IPS-20b (cell line): ENCODE data around the gene CDH13.

Experiments used
- H3K27ac ChIP-seq: one replicate; pipeline ENCODE4 v1.5.1; 2013; ENCODE audit warnings: low read length
- H3K27me3 ChIP-seq: 2 replicates; pipeline ENCODE4 v1.6.1; 2013; ENCODE audit warnings: mild to moderate bottlenecking, low read length, inconsistent platforms; ENCODE audit not compliant: insufficient read depth
- H3K36me3 ChIP-seq: 2 replicates; pipeline ENCODE4 v1.6.1; 2013; ENCODE audit warnings: low read depth, mild to moderate bottlenecking, inconsistent platforms, low read length, moderate library complexity; ENCODE audit not compliant: insufficient read depth
- H3K4me1 ChIP-seq: 2 replicates; pipeline ENCODE4 v1.6.1; 2013; ENCODE audit warnings: mild to moderate bottlenecking, control low read depth, inconsistent platforms, low read length, moderate library complexity; ENCODE audit not compliant: insufficient read depth
- H3K4me3 ChIP-seq: 2 replicates; pipeline ENCODE4 v1.5.1; 2013; ENCODE audit warnings: mild to moderate bottlenecking, low read length, inconsistent platforms
- H3K9ac ChIP-seq: 2 replicates; pipeline ENCODE4 v1.6.1; 2013; ENCODE audit warnings: low read depth, mild to moderate bottlenecking, inconsistent platforms, low read length, moderate library complexity
- H3K9me3 ChIP-seq: 2 replicates; pipeline ENCODE4 v1.6.1; 2013; ENCODE audit warnings: mild to moderate bottlenecking, low read depth, low read length, inconsistent platforms; ENCODE audit not compliant: insufficient read depth

The CDH13 gene

GRCh38 chr16:82639666-82640336 lies 13.0 kb downstream of the CDH13 start:
- Histone ChIP-seq H3K27me3 (no peaks in the 10 kb centered on the region), H3K27ac (no peak overlapping the region), H3K4me1 (peaks cover 21% of the 10 kb centered on the region), H3K9ac (no peak overlapping the region), H3K4me3 (no peak overlapping the region), H3K36me3 (no peaks in the 10 kb centered on the region), H3K9me3 (no peaks in the 10 kb centered on the region)

GRCh38 chr16:82641336-82641984 lies 14.7 kb downstream of the CDH13 start:
- peaks cover 25% of the 10 kb centered on the region for H3K4me1 ChIP-seq
- no peak overlapping the region for H3K27ac ChIP-seq
- H3K4me3 ChIP-seq = no peak overlapping the region
- H3K27me3 ChIP-seq = no peaks in the 10 kb centered on the region
- no peak overlapping the region for H3K9ac ChIP-seq
- no peaks in the 10 kb centered on the region for H3K9me3 ChIP-seq
- no peaks in the 10 kb centered on the region for H3K36me3 ChIP-seq

- Histone ChIP-seq H3K4me3 (no peak overlapping the region), H3K9me3 (no peaks in the 10 kb centered on the region), H3K4me1 (peaks cover 25% of the 10 kb centered on the region), H3K27me3 (no peaks in the 10 kb centered on the region), H3K36me3 (no peaks in the 10 kb centered on the region), H3K27ac (no peak overlapping the region), H3K9ac (no peak overlapping the region)
Observed at GRCh38 chr16:82643136-82643535, 16.4 kb downstream of the CDH13 start.

GRCh38 chr16:82643936-82644630 lies 17.3 kb downstream of the CDH13 start:
- Histone ChIP-seq H3K27me3 (no peaks in the 10 kb centered on the region), H3K9ac (peak overlapping the region; percentile 54; the same call in 1 of the 2 replicates), H3K9me3 (no peaks in the 10 kb centered on the region), H3K4me1 (peaks cover 25% of the 10 kb centered on the region), H3K4me3 (no peak overlapping the region), H3K27ac (peak overlapping the region; percentile 24), H3K36me3 (no peaks in the 10 kb centered on the region)

GRCh38 chr16:82646504-82646903 lies 19.7 kb downstream of the CDH13 start:
- H3K4me3 ChIP-seq = no peak overlapping the region
- no peaks in the 10 kb centered on the region for H3K9me3 ChIP-seq
- no peaks in the 10 kb centered on the region for H3K36me3 ChIP-seq
- H3K27me3 ChIP-seq = no peaks in the 10 kb centered on the region
- H3K4me1 ChIP-seq = peaks cover 21% of the 10 kb centered on the region
- no peak overlapping the region for H3K27ac ChIP-seq
- H3K9ac ChIP-seq = no peak overlapping the region

GRCh38 chr16:82649766-82650165 lies 23.0 kb downstream of the CDH13 start:
- H3K9me3 ChIP-seq = no peaks in the 10 kb centered on the region
- H3K4me3 ChIP-seq = no peak overlapping the region

GRCh38 chr16:82650804-82651203 lies 24.0 kb downstream of the CDH13 start:
- Histone ChIP-seq H3K4me3 (no peak overlapping the region), H3K4me1 (peaks cover 8% of the 10 kb centered on the region; the same call in 1 of the 2 replicates), H3K36me3 (no peaks in the 10 kb centered on the region), H3K9ac (no peak overlapping the region), H3K27me3 (no peaks in the 10 kb centered on the region), H3K9me3 (no peaks in the 10 kb centered on the region), H3K27ac (no peak overlapping the region)

More at GRCh38 chr16:82649766-82650165, 23.0 kb downstream of the CDH13 start:
- no peaks in the 10 kb centered on the region for H3K36me3 ChIP-seq
- no peak overlapping the region for H3K27ac ChIP-seq
- H3K4me1 ChIP-seq = peaks cover 8% of the 10 kb centered on the region
- no peaks in the 10 kb centered on the region for H3K27me3 ChIP-seq
- H3K9ac ChIP-seq = no peak overlapping the region

GRCh38 chr16:82651921-82652601 lies 25.3 kb downstream of the CDH13 start:
- Histone ChIP-seq H3K9ac (no peak overlapping the region), H3K36me3 (no peaks in the 10 kb centered on the region), H3K27ac (no peak overlapping the region), H3K4me1 (peaks cover 8% of the 10 kb centered on the region; the same call in 1 of the 2 replicates), H3K4me3 (no peak overlapping the region), H3K9me3 (no peaks in the 10 kb centered on the region), H3K27me3 (no peaks in the 10 kb centered on the region)

GRCh38 chr16:82652826-82653225 lies 26.1 kb downstream of the CDH13 start:
- no peak overlapping the region for H3K27ac ChIP-seq
- H3K4me3 ChIP-seq = no peak overlapping the region
- no peaks in the 10 kb centered on the region for H3K27me3 ChIP-seq
- H3K4me1 ChIP-seq = peaks cover 8% of the 10 kb centered on the region; the same call in 1 of the 2 replicates
- no peaks in the 10 kb centered on the region for H3K36me3 ChIP-seq
- no peak overlapping the region for H3K9ac ChIP-seq
- no peaks in the 10 kb centered on the region for H3K9me3 ChIP-seq

GRCh38 chr16:82653550-82654511 lies 27.1 kb downstream of the CDH13 start:
- Histone ChIP-seq H3K4me1 (peaks cover 8% of the 10 kb centered on the region; the same call in 1 of the 2 replicates), H3K9me3 (no peaks in the 10 kb centered on the region), H3K36me3 (no peaks in the 10 kb centered on the region), H3K9ac (no peak overlapping the region), H3K27ac (no peak overlapping the region), H3K4me3 (no peak overlapping the region), H3K27me3 (no peaks in the 10 kb centered on the region)
